AG04449 (cell line): ENCODE measurements around the gene CDH13.

Experiments used
- CTCF ChIA-PET: fragments of 350-600 bp; formaldehyde crosslinking; extraction: SDS; loops from one replicate; lab custom pipeline; 2021; ENCODE audit warnings: antibody characterized with exemption; lab: Yijun Ruan, JAX
- POLR2A ChIA-PET: fragments of 400-600, 350-600 bp; formaldehyde crosslinking; extraction: SDS; loops from one replicate; lab custom pipeline; 2020; ENCODE audit warnings: antibody characterized with exemption, inconsistent platforms; lab: Yijun Ruan, JAX
- DNase-seq: peaks from one replicate; pipeline ENCODE4 v3.0.0-alpha.2; 2010; ENCODE audit warnings: low read depth, low spot score
- H3K4me3 ChIP-seq: 2 replicates; pipeline ENCODE4 v1.5.1; 2011; ENCODE audit warnings: low read depth, mild to moderate bottlenecking, control low read depth, low read length
- CTCF ChIP-seq: IDR thresholded peaks from one replicate; pipeline ENCODE4 v1.5.1; 2011; ENCODE audit warnings: mild to moderate bottlenecking, moderate library complexity, low read length, control low read depth, inconsistent platforms; ENCODE audit not compliant: insufficient read depth; ENCODE audit errors: missing control alignments

The CDH13 gene

DNA sequence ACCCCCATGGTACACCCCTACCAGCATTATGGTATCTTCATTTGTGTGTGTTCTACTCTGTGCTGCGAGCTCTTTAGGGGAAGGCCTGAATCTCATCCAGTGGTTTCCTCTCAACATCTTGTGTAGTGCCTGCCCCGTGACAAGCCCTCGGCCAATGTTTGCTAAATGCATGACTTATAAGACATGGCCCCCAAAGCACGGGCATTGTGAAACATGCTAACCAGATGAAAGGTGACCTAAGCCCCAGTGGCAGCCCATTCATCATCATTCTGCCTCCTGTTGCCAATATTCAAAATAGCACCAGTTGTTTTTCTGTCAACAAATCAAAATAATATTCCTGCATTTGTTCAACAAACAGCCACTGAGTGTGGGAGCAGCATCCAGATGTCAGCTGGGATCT lies 1072.2 kb downstream of the CDH13 start:
- DNase-seq, result no peak
- ChIA-PET CTCF (no interaction called here), POLR2A (no interaction called here)
- no peak overlapping the region for H3K4me3 ChIP-seq
- no peak for TF ChIP-seq CTCF

GRCh38 chr16:83699817-83700216 lies 1073.0 kb downstream of the CDH13 start:
- no peak for TF ChIP-seq CTCF
- no peak for DNase-seq
- ChIA-PET CTCF (no interaction called here), POLR2A (no interaction called here)
- H3K4me3 ChIP-seq, result no peak overlapping the region

DNA sequence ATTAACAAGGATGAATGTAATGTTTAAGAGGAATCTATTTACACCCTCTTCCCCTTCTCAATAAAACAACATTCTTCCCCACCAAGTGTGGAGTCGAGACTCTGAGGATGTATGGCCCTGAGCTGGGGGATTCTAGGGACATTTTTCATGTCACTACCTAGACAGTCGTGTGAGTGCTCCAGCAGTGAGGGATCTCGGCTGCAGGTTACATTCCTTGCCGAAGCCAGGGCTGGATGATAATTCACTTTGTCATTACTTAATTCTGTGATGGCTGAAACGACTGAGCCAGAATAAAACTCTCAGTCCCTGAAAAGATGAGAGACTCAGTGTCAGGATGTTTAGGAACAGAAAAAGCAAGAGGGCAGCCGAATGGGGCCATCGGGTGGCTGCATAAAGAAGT lies 1074.1 kb downstream of the CDH13 start:
- no peak for TF ChIP-seq CTCF
- ChIA-PET POLR2A (no interaction called here), CTCF (no interaction called here)
- no peak overlapping the region for H3K4me3 ChIP-seq
- no peak for DNase-seq

DNA sequence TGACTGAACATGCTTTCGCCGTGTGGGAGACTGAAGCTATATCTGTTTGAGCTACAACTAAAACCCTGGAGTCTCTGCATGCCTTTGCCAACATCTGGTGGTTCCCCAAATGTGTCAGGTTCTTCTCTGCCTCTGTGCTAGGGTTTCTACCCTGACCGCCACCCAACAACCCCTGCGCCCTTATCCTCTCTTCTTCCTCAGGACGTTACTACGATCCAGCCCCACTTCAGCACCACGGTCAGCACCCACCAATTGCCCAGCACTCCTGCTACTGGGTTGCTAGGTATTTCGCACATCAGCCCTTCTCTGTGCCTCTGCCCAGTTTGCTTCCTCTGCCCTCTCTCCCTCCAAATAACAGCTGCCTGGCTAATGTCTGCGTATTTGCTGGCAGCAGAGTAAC lies 1074.7 kb downstream of the CDH13 start:
- DNase-seq, result no peak
- no peak for TF ChIP-seq CTCF
- ChIA-PET CTCF (no interaction called here), POLR2A (no interaction called here)
- H3K4me3 ChIP-seq, result no peak overlapping the region

DNA sequence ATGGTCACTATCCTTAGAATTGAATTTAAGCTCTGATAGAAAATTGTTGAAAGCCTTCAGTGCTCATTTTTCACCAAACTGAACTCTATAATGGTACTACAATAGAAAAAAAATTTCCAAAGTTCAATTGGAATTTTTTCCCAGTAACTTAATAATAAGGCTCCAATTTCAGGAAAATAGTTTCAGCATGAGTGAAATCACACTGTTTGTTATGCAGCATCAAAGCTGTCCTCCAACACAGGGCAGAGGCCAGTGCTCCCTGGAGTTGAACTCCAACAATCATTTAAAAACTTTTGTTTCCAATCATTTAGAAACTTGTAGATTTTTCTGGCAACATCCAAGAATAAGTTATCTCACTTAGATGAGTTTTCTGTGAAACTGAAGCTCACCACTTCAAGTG lies 1077.9 kb downstream of the CDH13 start:
- CTCF ChIA-PET, result interaction anchor here (0.7 kb wide), 1 partner anchor 95 kb away, joined by 3 read pairs; no protein-coding TSS in a partner anchor
- TF ChIP-seq CTCF, result no peak
- no peak for DNase-seq
- POLR2A ChIA-PET, result interaction anchor here (1.3 kb wide), 1 partner anchor 15 kb away, joined by 4 read pairs; no protein-coding TSS in a partner anchor
- no peak overlapping the region for H3K4me3 ChIP-seq

- no peak for DNase-seq
- TF ChIP-seq CTCF, result no peak
- ChIA-PET CTCF (no interaction called here), POLR2A (interaction anchor here (1.0 to 1.1 kb wide), 2 partner anchors 17 to 251 kb away, joined by 4 read pairs; no protein-coding TSS in a partner anchor)
- no peak overlapping the region for H3K4me3 ChIP-seq
These were observed 1079.1 kb downstream of the CDH13 start for GRCh38 chr16:83705856-83706255.
